Stimulated activated memory B cell treated with anti-CD40 and anti-IgM and Interleukin-4, amounts not matched to agents 10 μg/mL and 1 μg/mL and 100 μg/mL, for 72 hours (primary cell): ENCODE data around the gene SSR1.
"Not testable (repeated sequence)": the region's sequence is repeated elsewhere in the genome, so short reads cannot be mapped to it uniquely, and the experiment has no call there.

Experiments
- ATAC-seq: fragments of 150-1000 bp; cut with Tn5 transposase; 2 replicates; pipeline ENCODE4 v1.10.0; 2021
- H3K27ac Mint-ChIP-seq: one replicate; pipeline ENCODE4 v1.8.0; 2022; ENCODE audit warnings: mild to moderate bottlenecking, mixed read lengths
- H3K27me3 Mint-ChIP-seq: one replicate; pipeline ENCODE4 v1.8.0; 2022; ENCODE audit warnings: mixed read lengths
- H3K36me3 Mint-ChIP-seq: one replicate; pipeline ENCODE4 v1.8.0; 2022; ENCODE audit warnings: mixed read lengths
- H3K4me1 Mint-ChIP-seq: one replicate; pipeline ENCODE4 v1.8.0; 2022; ENCODE audit warnings: mixed read lengths
- H3K4me3 Mint-ChIP-seq: one replicate; pipeline ENCODE4 v1.8.0; 2022; ENCODE audit warnings: mild to moderate bottlenecking, moderate library complexity, mixed read lengths
- H3K9me3 Mint-ChIP-seq: one replicate; pipeline ENCODE4 v1.8.0; 2022; ENCODE audit warnings: mixed read lengths

Gene SSR1

DNA sequence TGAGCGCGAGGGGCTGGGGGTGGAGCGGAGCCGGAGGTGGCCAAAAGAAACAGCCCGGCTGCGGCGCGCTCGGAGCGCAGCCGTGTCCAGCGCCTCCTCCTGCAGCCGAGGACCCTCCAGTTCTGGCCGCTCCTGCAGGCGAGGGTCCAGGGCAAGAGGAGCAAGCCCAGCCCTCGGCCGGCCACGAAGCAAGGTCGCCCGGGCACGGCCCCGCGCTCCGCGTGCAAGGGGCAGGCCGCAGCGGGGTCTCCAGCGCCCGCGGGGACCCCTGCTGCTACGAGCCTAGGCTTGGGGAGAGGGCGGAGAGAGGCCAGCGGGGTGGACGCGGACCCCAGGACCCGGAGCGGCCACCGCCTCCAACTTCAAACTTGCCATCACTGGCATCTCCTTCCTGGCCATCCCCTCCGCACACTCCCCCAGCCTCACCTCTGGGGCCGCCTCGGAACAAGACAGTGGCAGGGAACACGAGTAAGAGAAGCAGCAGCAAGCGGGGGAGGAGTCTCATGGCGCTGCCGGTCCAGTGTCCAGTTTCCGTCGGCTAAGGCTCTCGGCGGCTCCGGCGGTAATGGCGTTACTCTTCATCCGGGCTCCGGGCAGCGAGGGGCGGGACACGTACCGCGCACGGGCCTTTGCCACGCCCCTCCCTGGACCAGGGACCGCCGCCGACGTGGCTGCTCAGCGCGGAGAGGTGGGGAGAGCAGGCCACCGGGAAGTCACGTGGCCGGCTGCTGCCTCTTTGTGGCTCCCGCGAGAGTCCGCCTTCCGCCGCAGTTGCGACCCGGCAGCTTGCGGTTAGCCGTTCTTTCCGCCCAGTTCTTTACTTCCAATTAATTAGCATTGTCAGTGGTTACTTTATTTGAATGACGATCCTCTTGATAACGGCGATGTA lies at the start of gene SSR1:
TSS of gene SSR1 (minus strand) at position 584 of the 889 bp plus-strand sequence. CDS start at position 505, 79 bp downstream.
- H3K9me3 Mint-ChIP-seq = no peaks in the 10 kb centered on the region
- ATAC-seq = peak; percentile 99
- H3K27me3 Mint-ChIP-seq = no peaks in the 10 kb centered on the region
- peaks cover 20% of the 10 kb centered on the region for H3K4me1 Mint-ChIP-seq
- peaks cover 25% of the 10 kb centered on the region for H3K36me3 Mint-ChIP-seq
- peak within 1 kb of the TSS; percentile 89 for H3K27ac Mint-ChIP-seq
- peak within 1 kb of the TSS; percentile 88 for H3K4me3 Mint-ChIP-seq

DNA sequence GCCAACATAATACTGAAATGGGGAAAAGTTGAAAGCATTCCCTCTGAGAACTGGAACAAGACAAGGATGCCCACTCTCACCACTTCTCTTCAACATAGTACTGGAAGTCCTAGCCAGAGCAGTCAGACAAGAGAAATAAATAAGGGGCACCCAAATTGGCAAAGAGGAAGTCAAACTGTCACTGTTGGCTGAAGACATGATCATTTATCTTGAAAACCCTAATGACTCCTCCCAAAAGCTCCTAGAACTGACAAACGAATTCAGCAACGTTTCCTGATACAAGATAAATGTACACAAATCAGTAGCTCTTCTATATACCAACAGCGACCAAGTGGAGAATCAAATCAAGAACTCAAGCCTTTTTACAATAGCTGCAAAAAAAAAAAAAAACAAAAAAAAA lies 38.9 kb upstream of the SSR1 start:
- H3K36me3 Mint-ChIP-seq, H3K27ac Mint-ChIP-seq, H3K4me1 Mint-ChIP-seq, H3K9me3 Mint-ChIP-seq, ATAC-seq, H3K4me3 Mint-ChIP-seq: not testable (repeated sequence)
- H3K27me3 Mint-ChIP-seq = peaks cover 30% of the 10 kb centered on the region

DNA sequence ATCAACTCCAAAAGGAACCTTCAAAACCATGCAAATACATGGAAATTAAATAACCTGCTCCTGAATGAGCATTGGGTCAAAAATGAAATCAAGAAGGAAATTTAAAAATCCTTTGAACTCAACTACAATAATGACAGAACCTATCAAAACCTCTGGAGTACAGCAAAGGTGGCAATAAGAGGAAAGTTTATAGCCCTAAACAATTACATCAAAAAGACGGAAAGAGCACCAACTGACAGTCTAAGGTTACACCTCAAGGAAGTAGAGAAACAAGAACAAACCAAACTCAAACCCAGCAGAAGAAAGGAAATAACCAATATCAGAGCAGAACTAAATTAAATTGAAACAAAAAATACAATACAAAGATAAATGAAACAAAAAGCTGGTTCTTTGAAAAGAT lies 37.6 kb upstream of the SSR1 start:
- not testable (repeated sequence) for ATAC-seq, H3K9me3 Mint-ChIP-seq, H3K36me3 Mint-ChIP-seq, H3K27ac Mint-ChIP-seq, H3K4me3 Mint-ChIP-seq, H3K4me1 Mint-ChIP-seq
- H3K27me3 Mint-ChIP-seq = peaks cover 30% of the 10 kb centered on the region

DNA sequence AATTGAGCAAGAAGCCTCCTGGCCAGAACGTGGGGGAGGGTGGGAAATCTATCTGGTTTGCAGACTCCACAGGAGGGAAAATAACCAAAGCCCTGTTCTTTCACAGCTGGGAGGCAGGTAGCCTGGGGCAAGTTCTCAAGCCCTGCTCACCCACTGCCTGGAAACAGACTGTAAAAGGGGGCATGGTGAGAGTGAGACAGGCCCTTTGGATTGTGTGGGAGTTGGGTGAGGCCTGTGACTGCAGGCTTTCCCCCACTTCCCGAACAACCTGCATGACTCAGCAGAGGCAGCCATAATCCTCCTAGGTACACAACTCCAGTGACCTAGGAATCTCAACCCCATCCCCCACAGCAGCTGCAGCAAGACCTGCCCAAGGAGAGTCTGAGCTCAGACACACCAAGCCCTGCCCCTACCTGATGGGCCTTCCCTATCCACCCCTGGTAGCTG lies 34.6 kb upstream of the SSR1 start:
- not testable (repeated sequence) for ATAC-seq, H3K4me1 Mint-ChIP-seq
- H3K27me3 Mint-ChIP-seq = peaks cover 44% of the 10 kb centered on the region

DNA sequence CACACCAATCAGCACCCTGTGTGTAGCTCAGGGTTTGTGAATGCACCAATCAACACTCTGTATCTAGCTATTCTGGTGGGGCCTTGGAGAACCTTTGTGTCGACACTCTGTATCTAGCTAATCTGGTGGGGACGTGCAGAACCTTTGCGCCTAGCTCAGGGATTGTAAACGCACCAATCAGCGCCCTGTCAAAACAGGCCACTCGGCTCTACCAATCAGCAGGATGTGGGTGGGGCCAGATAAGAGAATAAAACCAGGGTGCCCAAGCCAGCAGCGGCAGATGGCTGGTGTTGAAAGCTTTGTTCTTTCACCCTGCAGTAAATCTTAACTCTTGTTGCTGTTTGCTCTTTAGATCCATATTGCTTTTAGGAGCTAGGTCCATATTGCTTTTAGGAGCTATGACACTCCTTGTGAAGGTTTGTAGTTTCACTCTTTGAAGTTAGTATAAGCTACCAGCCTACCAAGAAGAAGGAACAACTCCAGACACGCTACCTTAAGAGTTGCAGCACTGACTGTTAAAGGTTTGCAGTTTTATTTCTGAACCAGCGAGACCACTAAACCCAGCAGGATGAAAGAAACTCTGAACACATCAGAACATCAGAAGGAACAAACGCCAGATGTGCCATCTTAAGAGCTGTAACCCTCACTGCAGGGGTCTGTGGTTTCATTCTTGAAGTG lies 31.9 kb upstream of the SSR1 start:
- not testable (repeated sequence) for H3K27ac Mint-ChIP-seq

More for the DNA sequence above, 34.6 kb upstream of the SSR1 start:
- not testable (repeated sequence) for H3K36me3 Mint-ChIP-seq, H3K27ac Mint-ChIP-seq, H3K9me3 Mint-ChIP-seq, H3K4me3 Mint-ChIP-seq

DNA sequence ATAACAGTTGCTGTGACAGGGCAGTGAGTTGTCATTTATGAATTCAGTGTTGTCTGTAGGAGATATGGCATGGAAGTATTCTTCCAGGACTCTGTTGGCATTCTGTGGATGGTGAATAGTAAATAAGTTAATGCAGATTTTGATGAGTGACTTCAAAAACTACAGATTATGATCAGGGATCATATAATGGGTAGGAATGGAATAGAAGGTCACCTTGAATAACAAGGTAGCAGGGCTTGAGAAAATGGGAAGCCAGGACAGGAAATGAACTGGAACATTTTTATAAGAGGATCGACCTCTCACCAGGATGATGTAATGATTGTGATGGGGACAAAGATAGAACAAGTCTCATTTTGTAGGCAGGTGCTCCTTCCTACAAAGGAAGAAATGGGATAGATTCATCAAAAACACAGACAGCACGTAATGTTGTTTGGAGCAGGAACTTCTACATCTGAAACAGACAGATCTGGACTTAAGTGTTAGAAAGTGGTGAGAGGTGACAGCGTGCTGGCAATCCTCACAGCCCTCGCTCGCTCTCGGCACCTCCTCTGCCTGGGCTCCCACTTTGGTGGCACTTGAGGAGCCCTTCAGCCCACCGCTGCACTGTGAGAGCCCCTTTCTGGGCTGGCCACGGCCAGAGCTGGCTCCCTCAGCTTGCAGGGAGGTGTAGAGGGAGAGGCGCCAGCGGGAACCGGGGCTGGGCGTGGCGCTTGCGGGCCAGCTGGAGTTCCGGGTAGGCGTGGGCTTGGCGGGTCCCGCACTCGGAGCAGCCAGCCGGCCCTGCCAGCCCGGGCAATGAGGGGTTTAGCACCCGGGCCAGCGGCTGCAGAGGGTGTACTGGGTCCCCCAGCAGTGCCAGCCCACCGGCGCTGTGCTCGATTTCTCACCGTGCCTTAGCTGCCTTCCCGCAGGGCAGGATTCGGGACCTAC lies 30.8 kb upstream of the SSR1 start:
- no peaks in the 10 kb centered on the region for H3K4me1 Mint-ChIP-seq
- H3K4me3 Mint-ChIP-seq = no peak overlapping the region
- peaks cover 46% of the 10 kb centered on the region for H3K27me3 Mint-ChIP-seq
- H3K27ac Mint-ChIP-seq = no peak overlapping the region
- H3K36me3 Mint-ChIP-seq = peaks cover 6% of the 10 kb centered on the region
- H3K9me3 Mint-ChIP-seq = no peaks in the 10 kb centered on the region
- ATAC-seq = no peak

More for the DNA sequence above, 31.9 kb upstream of the SSR1 start:
- H3K36me3 Mint-ChIP-seq, H3K4me1 Mint-ChIP-seq, ATAC-seq, H3K9me3 Mint-ChIP-seq, H3K4me3 Mint-ChIP-seq: not testable (repeated sequence)
- peaks cover 51% of the 10 kb centered on the region for H3K27me3 Mint-ChIP-seq

DNA sequence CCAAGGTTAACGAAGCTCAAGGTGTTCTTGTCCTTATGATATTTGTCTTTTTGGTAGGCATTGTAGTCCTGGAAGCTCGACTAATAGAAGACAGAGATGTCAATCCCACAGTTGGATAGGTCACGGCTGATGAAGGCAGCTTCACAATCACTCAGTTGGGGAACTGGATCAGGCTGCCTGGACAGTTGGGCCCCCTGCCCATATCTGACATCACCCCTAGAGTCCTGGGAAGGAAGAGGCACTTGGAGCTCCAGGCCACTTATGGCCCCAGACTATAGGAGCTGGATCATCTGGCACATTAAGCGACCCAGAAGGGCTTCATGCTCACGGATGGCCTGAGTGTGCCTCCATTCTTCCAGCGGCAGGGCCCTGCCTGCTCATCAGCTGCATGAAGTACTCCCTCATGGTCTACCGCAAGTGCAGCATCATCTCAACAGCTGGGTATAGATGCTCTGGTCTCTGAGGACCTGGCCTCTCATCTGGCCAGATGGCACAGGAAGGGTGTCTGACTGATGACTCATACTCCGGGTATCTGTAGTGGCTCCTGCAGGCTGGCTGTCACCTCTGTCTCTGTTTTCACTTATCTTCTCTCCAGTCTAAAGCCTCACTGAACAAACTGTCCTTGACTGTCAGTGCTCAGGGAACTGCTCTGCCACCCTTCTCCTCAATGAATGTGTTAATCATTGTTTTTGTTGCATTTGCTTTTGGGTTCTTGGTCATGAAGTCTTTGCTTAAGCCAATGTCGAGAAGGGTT lies 29.2 kb upstream of the SSR1 start:
- no peaks in the 10 kb centered on the region for H3K9me3 Mint-ChIP-seq
- no peaks in the 10 kb centered on the region for H3K36me3 Mint-ChIP-seq
- H3K4me3 Mint-ChIP-seq = no peak overlapping the region
- H3K27me3 Mint-ChIP-seq = peaks cover 35% of the 10 kb centered on the region
- H3K4me1 Mint-ChIP-seq = no peaks in the 10 kb centered on the region
- no peak for ATAC-seq
- H3K27ac Mint-ChIP-seq = no peak overlapping the region

DNA sequence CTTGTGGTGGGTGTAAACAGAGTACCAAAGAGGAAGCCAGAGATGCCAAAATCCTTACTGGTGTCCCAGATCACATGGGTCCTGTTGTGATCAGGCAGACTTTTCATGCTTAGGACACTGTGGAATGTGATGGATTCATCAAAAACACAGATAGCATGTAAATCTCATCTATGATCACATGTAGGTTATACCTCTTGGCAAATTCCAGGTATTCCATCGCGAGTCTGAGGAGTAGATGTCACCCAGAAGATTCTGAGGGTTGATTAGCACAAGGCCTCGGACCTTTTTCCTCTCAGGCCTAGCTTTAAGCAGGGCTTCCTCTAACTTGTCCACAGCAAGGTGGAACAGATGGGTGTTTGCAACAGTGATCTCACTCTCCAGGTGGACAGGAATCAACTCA lies 28.3 kb upstream of the SSR1 start:
- no peaks in the 10 kb centered on the region for H3K36me3 Mint-ChIP-seq
- H3K27me3 Mint-ChIP-seq = peaks cover 35% of the 10 kb centered on the region
- no peak overlapping the region for H3K4me3 Mint-ChIP-seq
- H3K4me1 Mint-ChIP-seq = no peaks in the 10 kb centered on the region
- no peak overlapping the region for H3K27ac Mint-ChIP-seq
- no peak for ATAC-seq
- no peaks in the 10 kb centered on the region for H3K9me3 Mint-ChIP-seq

DNA sequence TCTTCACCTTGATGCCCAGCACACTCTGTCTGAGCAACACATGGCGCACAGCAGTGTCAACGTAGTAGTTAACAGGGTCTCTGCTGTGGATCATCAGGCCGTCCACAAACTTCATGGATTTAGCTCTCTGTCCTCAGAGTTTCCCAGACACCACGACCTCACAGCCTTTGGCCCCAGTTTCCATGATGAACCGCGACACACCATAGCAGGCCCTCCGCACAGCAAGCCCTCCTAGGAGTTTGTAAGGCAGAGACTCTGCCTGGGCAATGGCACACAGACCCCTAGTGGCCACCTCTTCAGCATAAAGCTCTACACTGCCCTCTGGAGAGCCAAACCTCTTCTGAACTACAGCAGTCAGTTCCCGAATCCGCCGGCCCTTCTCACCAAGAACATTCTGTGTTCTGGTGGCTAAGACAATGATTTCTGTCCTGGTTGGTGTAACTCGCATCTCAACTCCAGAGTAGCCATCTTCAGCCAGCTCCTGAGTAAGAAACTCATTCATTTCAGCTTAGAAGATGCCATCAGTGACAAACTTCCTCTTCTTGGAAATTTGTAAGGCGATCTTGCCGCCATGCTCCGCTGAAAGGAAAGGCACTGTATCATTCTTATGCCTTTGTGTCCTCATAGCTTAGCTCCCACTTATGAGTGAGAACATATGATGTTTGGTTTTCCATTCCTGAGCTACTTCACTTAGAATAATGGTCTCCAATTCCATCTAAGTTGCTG lies 26.2 kb upstream of the SSR1 start:
- H3K27ac Mint-ChIP-seq, H3K36me3 Mint-ChIP-seq, H3K4me3 Mint-ChIP-seq, H3K4me1 Mint-ChIP-seq, H3K9me3 Mint-ChIP-seq: not testable (repeated sequence)
- H3K27me3 Mint-ChIP-seq = peaks cover 35% of the 10 kb centered on the region
- peak; percentile 34 for ATAC-seq

DNA sequence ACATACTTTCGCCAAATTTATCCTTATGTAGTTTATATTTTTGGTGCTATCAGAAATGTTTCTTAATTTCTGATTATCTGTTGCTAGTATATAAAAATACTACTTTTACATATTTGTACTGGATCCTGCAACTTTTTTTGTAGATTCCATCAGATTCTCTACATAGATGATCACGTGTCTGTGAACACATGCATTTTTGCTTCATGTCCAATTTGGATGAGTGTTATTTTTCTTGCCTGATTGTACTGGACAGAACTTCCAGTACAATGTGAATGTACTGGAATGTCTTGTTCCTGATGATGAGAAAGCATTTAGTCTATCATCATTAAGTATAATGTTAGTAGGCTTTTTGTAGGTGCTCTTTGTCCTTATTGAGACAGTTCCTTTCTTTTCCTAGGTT lies 25.0 kb upstream of the SSR1 start:
- Mint-ChIP-seq H3K36me3 (no peaks in the 10 kb centered on the region), H3K4me3 (no peak overlapping the region), H3K9me3 (no peaks in the 10 kb centered on the region), H3K27me3 (peaks cover 26% of the 10 kb centered on the region), H3K27ac (no peak overlapping the region), H3K4me1 (no peaks in the 10 kb centered on the region)
- ATAC-seq = no peak

DNA sequence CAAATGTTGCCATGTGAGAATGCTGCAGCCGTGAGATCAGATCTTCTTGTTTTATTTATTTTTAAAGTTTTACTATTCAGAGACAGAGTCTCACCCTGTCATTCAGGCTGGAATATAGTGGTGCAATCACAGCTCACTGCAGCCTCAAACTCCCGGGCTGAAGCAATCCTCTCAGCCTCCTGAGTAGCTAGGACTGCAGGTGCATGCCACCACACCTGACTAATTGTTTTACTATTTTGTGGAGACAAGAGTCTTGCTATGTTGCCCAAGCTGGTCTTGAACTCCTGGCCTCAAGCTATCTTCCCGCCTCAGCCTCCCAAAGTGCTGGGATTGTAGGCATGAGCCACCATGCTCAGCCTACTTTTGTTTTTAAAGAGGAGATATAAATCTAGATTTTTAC lies 22.5 kb upstream of the SSR1 start:
- Mint-ChIP-seq H3K27me3 (peaks cover 10% of the 10 kb centered on the region), H3K9me3 (no peaks in the 10 kb centered on the region), H3K4me1 (no peaks in the 10 kb centered on the region), H3K27ac (no peak overlapping the region), H3K4me3 (no peak overlapping the region), H3K36me3 (no peaks in the 10 kb centered on the region)
- ATAC-seq = no peak

DNA sequence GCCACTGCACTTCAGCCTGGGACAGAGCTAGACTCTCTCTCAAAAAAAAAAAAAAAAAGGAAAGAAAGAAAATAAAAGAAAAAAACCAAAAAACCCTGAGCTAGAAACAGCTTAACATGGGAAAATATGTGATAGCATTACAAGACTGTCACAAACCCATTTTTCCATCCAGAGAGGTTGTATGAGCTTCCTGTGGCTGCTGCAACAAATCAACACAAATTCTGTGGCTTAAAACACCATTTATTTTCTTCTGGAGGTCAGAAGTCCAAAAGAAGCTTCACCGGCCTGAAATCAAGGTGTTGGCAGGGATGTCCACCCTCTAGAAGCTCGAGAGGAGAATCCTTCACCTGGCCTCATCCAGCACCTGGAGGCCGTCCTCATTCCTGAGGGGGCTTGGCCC lies 21.7 kb upstream of the SSR1 start:
- Mint-ChIP-seq H3K9me3 (no peaks in the 10 kb centered on the region), H3K4me1 (no peaks in the 10 kb centered on the region), H3K36me3 (no peaks in the 10 kb centered on the region), H3K27ac (no peak overlapping the region), H3K4me3 (no peak overlapping the region), H3K27me3 (peaks cover 10% of the 10 kb centered on the region)
- ATAC-seq = no peak

DNA sequence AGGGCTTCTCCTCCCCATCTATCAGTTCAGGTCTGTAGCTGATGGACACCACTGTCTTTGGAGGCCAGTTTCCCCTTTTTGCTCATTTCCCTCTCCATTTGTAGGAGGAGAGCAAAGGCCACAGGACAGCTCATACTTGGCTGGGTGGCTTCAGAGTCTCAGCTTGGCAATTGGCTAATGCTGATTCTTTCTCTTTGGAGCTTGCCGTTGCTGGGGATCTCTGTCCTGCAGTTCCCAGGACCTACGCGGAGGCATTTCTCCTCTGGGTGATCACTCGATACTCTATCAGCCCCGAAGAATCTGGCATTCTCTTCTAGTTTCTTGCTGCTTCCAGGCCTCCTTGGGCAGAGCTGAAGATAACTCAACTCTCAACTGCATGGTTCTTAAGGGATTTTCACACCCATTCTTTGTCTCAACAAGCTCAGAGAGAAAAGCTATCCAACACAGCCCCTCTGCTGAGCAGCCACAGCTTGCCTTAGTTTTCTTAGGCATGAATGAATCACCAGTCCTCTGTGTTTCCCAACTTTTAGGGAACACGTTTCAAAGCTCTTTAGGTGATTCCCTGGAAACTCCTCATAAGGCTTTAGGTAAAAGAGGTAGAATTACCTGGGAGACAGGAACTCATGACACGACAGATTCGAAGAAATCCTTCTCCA lies 19.2 kb upstream of the SSR1 start:
- ATAC-seq = no peak
- Mint-ChIP-seq H3K36me3 (no peaks in the 10 kb centered on the region), H3K4me1 (peaks cover 6% of the 10 kb centered on the region), H3K27ac (no peak overlapping the region), H3K4me3 (no peak overlapping the region), H3K27me3 (no peaks in the 10 kb centered on the region), H3K9me3 (no peaks in the 10 kb centered on the region)

DNA sequence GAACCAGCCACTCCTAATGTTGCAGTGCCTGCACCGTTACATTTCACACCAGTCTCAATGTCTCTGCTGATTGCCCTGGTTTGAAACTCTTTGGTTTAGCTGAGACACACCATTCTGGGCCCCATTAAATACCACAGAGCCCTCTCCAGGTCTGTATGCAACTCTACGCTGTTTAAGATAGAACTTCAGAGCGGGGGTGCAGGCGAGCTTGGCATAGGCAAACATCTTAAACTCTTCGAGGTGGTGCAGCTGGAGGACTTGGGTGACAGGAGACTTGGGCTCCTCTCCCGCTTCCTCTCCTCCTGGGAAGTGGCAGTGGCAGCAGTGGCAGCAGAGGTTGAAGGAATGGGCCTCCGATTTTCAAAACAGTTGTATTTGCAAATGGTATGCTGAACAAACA lies 18.5 kb upstream of the SSR1 start:
- H3K27me3 Mint-ChIP-seq = no peaks in the 10 kb centered on the region
- no peak overlapping the region for H3K27ac Mint-ChIP-seq
- no peak for ATAC-seq
- H3K9me3 Mint-ChIP-seq = no peaks in the 10 kb centered on the region
- H3K4me3 Mint-ChIP-seq = no peak overlapping the region
- H3K36me3 Mint-ChIP-seq = no peaks in the 10 kb centered on the region
- peaks cover 6% of the 10 kb centered on the region for H3K4me1 Mint-ChIP-seq
